ENCODE data around the gene FRMPD4. TPM values are rescaled to one million over a fixed set of nuclear protein-coding genes. Genes with fewer than 3 reads are reported as not detected.

Gene FRMPD4
- total RNA-seq, 1 donor from 2014 or later: 2.8 TPM

DNA sequence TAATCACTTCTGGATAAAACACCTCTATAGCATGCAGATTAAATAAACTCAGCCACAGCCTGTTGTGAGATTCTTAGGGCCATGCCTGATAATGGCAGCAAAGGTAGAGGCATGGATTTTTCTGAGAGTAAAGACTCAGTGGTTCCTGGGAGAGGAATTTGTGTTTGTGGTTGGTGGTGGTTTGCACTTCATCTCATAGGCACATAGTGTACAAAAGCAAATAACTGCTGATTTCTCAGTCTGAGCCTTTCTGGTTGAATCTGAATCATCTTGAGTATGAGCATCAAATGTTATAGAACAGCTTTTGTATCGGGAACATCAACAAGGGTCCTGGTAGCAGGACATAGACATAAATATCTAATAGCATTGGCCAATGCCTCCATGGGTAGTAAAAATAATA, 274.3 kb downstream of the FRMPD4 start:
- DNase-seq: no peak
- Histone ChIP-seq H3K4me1 (no peaks in the 10 kb centered on the region), H3K27me3 (ENCODE audit: low read depth) (no peaks in the 10 kb centered on the region), H3K36me3 (no peaks in the 10 kb centered on the region), H3K9me3 (replicated peaks) (no peaks in the 10 kb centered on the region), H3K4me3 (no peak overlapping the region), H3K27ac (replicated peaks) (no peak overlapping the region)
- TF ChIP-seq, protein P1, sequence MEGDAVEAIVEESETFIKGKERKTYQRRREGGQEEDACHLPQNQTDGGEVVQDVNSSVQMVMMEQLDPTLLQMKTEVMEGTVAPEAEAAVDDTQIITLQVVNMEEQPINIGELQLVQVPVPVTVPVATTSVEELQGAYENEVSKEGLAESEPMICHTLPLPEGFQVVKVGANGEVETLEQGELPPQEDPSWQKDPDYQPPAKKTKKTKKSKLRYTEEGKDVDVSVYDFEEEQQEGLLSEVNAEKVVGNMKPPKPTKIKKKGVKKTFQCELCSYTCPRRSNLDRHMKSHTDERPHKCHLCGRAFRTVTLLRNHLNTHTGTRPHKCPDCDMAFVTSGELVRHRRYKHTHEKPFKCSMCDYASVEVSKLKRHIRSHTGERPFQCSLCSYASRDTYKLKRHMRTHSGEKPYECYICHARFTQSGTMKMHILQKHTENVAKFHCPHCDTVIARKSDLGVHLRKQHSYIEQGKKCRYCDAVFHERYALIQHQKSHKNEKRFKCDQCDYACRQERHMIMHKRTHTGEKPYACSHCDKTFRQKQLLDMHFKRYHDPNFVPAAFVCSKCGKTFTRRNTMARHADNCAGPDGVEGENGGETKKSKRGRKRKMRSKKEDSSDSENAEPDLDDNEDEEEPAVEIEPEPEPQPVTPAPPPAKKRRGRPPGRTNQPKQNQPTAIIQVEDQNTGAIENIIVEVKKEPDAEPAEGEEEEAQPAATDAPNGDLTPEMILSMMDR (IDR thresholded peaks at IDR 0.05; ENCODE audit: borderline replicate concordance): no peak
- intact Hi-C loops (cut with micrococcal nuclease): no loop called here

DNA sequence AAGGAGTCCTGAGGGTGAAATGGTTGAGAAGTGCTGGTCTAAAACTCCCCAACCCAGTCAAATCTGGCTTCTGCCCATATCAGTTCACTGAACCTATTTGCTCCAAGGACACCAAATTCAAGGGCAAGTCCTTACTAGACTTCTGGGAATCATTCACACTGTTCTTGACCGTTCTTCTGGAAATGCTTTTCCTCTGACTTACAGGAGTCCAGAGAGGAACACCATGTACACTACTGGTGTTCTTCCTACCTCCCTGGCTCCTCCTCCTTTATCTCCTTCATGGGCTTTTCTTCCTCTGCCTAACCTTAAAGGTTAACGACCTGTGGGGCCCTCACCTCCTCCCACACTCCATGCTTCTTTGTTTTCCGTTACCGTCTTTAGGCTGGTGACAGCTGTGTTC, 281.3 kb downstream of the FRMPD4 start:
- Histone ChIP-seq H3K27me3 (ENCODE audit: low read depth) (no peaks in the 10 kb centered on the region), H3K9me3 (replicated peaks) (no peaks in the 10 kb centered on the region), H3K27ac (replicated peaks) (no peak overlapping the region), H3K4me1 (no peaks in the 10 kb centered on the region), H3K4me3 (no peak overlapping the region), H3K36me3 (no peaks in the 10 kb centered on the region)
- no peak for DNase-seq
- TF ChIP-seq, protein P1 (IDR thresholded peaks at IDR 0.05; ENCODE audit: borderline replicate concordance): no peak
- intact Hi-C loops (cut with micrococcal nuclease): no loop called here

DNA sequence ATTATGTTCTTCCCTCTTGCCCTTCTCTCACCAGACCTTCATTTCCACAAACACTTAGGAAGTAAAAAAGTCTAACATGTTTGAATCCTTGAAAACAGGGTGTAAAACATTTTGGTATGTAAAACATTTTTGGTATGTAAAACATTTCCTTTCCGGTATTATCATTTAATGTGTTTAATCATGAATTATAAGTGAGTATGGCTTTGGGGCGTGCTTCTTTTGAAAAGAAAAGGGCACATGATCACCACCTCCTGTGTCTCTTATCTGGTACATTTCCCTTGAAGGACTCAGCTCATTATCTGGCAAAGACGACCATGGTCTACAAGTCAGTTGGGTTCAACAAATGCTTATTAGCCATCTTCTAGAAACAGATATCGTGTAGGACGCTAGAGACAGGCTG, 283.6 kb downstream of the FRMPD4 start:
- TF ChIP-seq, protein P1 (IDR thresholded peaks at IDR 0.05; ENCODE audit: borderline replicate concordance): no peak
- no peaks in the 10 kb centered on the region for H3K9me3 ChIP-seq (replicated peaks)
- H3K4me1 ChIP-seq: no peaks in the 10 kb centered on the region
- no peak overlapping the region for H3K27ac ChIP-seq (replicated peaks)
- H3K36me3 ChIP-seq: no peaks in the 10 kb centered on the region
- no peak overlapping the region for H3K4me3 ChIP-seq
- no peaks in the 10 kb centered on the region for H3K27me3 ChIP-seq (ENCODE audit: low read depth)
- no peak for DNase-seq
- intact Hi-C loops (cut with micrococcal nuclease): no loop called here

DNA sequence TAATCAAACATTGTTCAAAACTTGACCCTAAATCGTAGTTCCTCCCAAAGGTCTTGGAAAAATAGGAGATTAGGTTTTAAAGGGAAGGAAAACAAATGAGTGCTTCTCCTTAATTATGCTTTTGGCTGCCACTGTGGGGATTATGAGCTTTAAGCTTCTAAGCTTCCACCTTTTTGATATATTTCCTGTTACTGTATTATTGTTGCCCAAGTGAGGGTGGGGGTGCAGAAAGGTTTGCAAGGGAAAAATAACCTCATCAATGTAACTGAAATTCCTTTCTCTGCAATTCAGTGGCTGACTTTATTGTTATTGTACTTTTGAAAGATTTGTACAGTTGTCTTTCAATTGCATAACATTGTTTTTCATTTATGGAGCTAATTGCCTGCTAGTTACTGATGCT, 285.1 kb downstream of the FRMPD4 start:
- Histone ChIP-seq H3K27me3 (ENCODE audit: low read depth) (no peaks in the 10 kb centered on the region), H3K4me3 (no peak overlapping the region), H3K36me3 (no peaks in the 10 kb centered on the region), H3K27ac (replicated peaks) (no peak overlapping the region), H3K4me1 (no peaks in the 10 kb centered on the region), H3K9me3 (replicated peaks) (no peaks in the 10 kb centered on the region)
- intact Hi-C loops (cut with micrococcal nuclease): no loop called here
- DNase-seq: no peak
- TF ChIP-seq, protein P1 (IDR thresholded peaks at IDR 0.05; ENCODE audit: borderline replicate concordance): no peak

DNA sequence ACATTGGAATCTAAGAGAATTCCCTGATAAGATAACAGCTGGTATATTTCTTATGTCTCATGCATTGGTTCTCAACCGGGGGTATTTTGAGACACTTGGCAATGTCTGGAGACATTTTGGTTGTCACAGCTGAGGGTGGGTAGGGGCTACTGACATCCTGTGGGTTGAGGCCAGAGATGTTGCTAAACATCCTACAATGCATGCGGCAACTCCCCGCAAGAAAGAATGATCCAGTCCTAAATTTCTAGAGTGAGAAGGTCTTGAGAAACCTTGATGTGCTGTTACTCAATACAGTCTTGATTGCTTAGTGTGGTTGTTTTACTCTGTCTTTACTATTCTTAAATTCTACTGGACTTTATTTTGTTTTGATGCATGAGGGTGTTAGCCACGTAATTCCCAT, 287.2 kb downstream of the FRMPD4 start:
- no peak for DNase-seq
- Histone ChIP-seq H3K36me3 (no peaks in the 10 kb centered on the region), H3K27me3 (ENCODE audit: low read depth) (no peaks in the 10 kb centered on the region), H3K4me1 (no peaks in the 10 kb centered on the region), H3K27ac (replicated peaks) (no peak overlapping the region), H3K4me3 (no peak overlapping the region), H3K9me3 (replicated peaks) (no peaks in the 10 kb centered on the region)
- intact Hi-C loops (cut with micrococcal nuclease): no loop called here
- TF ChIP-seq, protein P1 (IDR thresholded peaks at IDR 0.05; ENCODE audit: borderline replicate concordance): no peak

DNA sequence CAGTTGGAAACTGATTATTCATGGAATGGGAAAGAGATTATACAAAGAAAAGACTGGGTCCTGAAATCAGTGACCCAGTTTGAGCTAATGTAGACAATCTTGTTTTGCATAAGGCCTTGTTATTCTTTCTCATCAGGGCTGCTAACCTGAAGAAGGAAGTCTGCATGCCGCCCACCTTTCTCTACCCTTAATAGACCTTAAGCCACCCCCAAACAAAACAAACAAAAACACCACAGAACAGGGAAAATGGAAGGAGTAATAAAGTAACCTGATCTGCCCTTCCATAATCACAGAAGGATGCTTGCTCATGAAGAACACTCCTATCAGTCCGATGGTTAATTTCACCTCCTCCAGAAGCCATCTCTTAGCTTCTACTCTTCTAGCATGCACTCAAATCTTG, 288.1 kb downstream of the FRMPD4 start:
- DNase-seq: no peak
- TF ChIP-seq, protein P1 (IDR thresholded peaks at IDR 0.05; ENCODE audit: borderline replicate concordance): no peak
- Histone ChIP-seq H3K27ac (replicated peaks) (no peak overlapping the region), H3K4me1 (no peaks in the 10 kb centered on the region), H3K36me3 (no peaks in the 10 kb centered on the region), H3K9me3 (replicated peaks) (no peaks in the 10 kb centered on the region), H3K4me3 (no peak overlapping the region), H3K27me3 (ENCODE audit: low read depth) (no peaks in the 10 kb centered on the region)
- intact Hi-C loops (cut with micrococcal nuclease): no loop called here
